NB4 (cell line): Measurements from ENCODE around the gene MADD.

Experiments
- DNase-seq: peaks from one replicate; pipeline ENCODE4 v3.0.0; 2010; ENCODE audit warnings: low read depth
- H3K4me3 ChIP-seq: one replicate; pipeline ENCODE4 v1.5.1; 2011; ENCODE audit warnings: mild to moderate bottlenecking, low read depth, low read length, moderate library complexity
- MYC ChIP-seq: IDR thresholded peaks from 2 replicates; pipeline ENCODE4 v1.6.1; 2011; ENCODE audit warnings: low read depth, low read length
- POLR2A ChIP-seq: IDR thresholded peaks from 2 replicates; pipeline ENCODE4 v1.6.1; 2011; ENCODE audit warnings: mild to moderate bottlenecking; ENCODE audit not compliant: insufficient read length; ENCODE audit errors: extremely low read depth
- TF ChIP-seq, protein P1 (sequence below): IDR thresholded peaks from one replicate; pipeline ENCODE4 v1.5.1; 2012; ENCODE audit warnings: low read depth, low read length
- TF ChIP-seq, protein P2 (sequence below): IDR thresholded peaks from 2 replicates; pipeline ENCODE4 v1.6.1; 2011; ENCODE audit warnings: low read depth, low read length

MADD gene

DNA sequence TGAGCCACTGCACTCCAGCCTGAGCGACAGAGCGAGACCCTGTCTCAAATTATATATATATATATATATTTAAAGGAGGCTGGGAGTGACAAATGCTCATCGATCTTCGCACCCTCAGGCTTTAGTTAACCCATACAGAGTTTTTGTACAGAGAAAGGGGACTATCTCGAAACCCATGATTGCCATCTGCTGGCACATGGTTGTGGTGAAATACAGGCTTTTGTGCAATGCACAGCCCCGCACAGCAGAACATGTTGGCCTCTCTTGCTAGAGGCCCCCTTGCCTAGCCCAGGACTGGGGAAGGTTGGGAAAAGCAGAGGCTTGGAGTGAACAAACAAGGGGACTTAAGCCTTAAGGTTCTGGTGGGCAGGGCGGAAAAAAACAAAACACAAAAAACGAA, 78.9 kb downstream of the MADD start:
- no peak overlapping the region for H3K4me3 ChIP-seq
- TF ChIP-seq, protein P1, sequence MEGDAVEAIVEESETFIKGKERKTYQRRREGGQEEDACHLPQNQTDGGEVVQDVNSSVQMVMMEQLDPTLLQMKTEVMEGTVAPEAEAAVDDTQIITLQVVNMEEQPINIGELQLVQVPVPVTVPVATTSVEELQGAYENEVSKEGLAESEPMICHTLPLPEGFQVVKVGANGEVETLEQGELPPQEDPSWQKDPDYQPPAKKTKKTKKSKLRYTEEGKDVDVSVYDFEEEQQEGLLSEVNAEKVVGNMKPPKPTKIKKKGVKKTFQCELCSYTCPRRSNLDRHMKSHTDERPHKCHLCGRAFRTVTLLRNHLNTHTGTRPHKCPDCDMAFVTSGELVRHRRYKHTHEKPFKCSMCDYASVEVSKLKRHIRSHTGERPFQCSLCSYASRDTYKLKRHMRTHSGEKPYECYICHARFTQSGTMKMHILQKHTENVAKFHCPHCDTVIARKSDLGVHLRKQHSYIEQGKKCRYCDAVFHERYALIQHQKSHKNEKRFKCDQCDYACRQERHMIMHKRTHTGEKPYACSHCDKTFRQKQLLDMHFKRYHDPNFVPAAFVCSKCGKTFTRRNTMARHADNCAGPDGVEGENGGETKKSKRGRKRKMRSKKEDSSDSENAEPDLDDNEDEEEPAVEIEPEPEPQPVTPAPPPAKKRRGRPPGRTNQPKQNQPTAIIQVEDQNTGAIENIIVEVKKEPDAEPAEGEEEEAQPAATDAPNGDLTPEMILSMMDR: peak; percentile 44
- no peak for TF ChIP-seq POLR2A
- peak; percentile 80 for DNase-seq

DNA sequence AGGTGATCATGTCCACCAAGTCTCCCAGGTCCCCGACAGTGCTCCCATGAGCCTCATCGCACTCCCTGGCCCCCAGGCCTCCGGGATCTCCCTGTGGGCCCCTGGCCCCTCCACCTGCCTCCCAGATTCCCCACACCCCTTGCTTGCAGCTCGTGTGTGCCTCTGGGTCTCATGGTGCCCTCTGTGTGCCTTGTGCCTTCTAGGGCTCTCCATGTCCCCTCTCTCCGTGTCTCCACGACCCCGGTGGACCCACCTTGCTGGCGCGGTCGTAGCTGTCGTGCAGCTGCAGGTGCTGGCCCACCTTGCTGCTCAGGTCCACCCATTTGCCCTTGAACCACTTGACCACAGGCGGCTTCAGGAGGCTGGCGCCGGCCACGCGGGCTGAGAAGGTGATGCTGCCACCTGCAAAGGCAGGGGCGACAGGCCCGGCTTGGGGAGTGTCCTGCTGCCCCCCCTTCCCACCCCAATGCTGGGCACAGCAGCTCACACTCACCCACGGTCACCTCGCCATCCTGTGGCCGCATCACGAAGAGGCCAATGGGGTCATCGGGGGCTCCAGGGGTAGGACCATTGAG, 79.7 kb downstream of the MADD start:
- no peak for DNase-seq
- TF ChIP-seq, protein P2, sequence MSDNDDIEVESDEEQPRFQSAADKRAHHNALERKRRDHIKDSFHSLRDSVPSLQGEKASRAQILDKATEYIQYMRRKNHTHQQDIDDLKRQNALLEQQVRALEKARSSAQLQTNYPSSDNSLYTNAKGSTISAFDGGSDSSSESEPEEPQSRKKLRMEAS: no peak
- TF ChIP-seq, protein P1: no peak
- TF ChIP-seq POLR2A (no peak), MYC (no peak)
- no peak overlapping the region for H3K4me3 ChIP-seq

DNA sequence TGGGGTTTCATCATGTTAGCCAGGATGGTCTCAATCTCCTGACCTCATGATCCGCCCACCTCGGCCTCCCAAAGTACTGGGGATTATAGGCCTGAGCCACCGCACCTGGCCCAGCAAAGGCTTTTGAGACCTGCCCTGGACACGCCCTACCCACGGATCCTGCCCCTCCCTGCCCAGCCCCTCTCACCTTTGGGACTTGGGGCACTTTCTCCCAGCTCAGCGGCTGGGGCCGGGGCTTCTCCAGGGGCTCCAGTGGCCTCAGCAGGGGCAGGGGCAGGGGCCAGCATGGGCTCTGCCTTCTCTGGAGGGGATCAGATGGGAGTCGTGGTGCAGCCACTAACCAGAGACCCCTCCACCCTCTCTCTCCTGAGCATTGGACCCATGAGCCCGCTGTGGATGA, 80.4 kb downstream of the MADD start:
- H3K4me3 ChIP-seq: no peak overlapping the region
- TF ChIP-seq, protein P1: no peak
- TF ChIP-seq MYC (no peak), POLR2A (no peak)
- TF ChIP-seq, protein P2: no peak
- DNase-seq: no peak

DNA sequence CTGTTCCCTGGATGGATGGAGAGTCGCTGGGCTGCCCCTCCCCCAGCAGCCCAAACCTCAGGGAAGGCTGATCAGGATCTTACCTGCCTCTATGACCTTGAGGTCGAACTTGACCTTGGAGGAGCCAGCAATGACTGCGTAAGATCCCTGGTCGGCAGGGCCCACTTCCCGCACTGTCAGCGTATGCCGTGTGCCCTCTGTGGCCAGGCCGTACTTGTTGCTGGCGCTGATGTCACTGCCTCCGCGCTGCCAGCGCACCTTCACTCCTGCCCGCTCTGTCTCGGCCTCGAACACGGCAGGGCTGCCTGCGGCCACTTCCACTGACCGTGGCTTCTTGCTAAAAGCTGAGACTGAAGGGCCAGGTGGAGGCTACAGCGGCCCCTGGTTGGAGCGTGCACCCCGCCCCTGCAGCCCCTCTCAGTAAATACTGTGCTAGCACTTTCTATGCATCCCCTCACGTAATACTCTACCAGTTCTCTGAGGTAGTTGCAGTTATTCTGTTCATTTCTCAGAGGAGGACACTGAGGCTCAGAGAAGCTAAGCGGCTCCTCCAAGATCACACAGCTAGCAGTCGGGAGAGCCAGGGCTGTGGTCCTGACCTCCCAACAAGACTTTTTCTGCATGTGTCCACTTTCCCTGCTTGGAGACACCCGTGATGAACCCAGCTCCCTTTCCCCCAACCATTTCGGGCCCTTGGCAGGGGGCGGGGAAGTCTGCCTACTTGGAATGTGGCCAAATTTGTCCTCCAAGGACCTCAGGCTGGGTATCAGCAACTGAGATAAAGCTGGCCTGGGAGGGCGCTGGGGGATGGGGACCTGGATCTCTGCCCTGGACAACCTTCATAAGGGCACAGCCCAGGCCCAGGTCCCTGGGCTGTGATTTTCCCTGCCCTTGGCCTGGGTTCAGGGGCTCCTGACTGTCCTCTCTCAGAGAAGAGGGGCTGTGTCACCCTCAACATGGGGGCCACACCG, 81.5 kb downstream of the MADD start:
- TF ChIP-seq MYC (no peak), POLR2A (no peak)
- TF ChIP-seq, protein P2: no peak
- TF ChIP-seq, protein P1: no peak
- no peak overlapping the region for H3K4me3 ChIP-seq
- no peak for DNase-seq

DNA sequence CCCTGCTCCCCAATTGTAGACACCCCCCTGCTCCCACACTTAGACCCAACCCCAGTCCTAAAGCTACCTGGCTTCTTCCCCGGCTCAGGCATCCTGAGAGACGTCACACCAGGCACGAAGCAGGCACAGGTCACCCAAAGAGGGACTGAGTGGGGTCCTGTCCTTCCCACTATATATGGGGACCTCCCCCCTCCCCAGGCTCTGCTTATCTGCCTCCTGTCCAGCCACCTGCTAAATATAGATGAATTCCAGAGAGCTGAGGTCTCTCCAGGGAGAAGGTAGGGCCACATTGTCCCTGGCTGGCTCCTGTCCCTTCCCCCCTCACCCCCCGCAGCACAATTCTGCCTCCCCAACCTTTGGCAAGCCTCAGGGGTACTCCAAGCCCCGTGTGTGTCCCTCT, 82.6 kb downstream of the MADD start, which contains the start of gene MYBPC3:
MYBPC3 (minus strand) TSS at position 147 of the 400 bp plus-strand sequence; CDS start at position 92, 55 bp downstream.
- DNase-seq: no peak
- TF ChIP-seq, protein P2: no peak
- TF ChIP-seq, protein P1: no peak
- TF ChIP-seq POLR2A (no peak), MYC (no peak)
- H3K4me3 ChIP-seq: no peak within 1 kb of the TSS
